CD4-positive, alpha-beta T cell treated with Interleukin-15 for 4 hours (primary cell): ENCODE measurements around the gene CDCP2.

Experiments
- DNase-seq: peaks from one replicate; pipeline ENCODE4 v3.0.0-alpha.2; 2020; ENCODE audit warnings: low spot score

CDCP2 gene

DNA sequence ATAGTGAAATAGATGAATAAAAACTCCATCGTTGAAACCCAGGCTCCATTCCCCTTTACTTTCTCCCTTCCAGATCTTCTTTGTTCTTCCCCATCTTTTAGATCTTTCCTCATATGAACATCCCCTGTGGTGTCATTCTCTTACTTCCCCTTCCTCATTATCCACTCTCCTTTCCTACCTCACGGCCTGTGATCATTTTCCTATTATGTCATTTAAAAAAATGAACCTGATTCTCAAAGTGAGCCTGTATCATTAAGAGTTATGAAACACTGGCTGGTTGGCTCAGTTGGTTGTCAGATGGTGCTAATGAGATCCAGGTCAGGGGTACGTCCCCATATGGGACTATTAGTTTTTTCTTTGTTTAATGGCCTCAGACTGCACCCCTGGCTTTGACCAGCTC is 61.1 kb downstream of the CDCP2 start:
- no peak for DNase-seq

DNA sequence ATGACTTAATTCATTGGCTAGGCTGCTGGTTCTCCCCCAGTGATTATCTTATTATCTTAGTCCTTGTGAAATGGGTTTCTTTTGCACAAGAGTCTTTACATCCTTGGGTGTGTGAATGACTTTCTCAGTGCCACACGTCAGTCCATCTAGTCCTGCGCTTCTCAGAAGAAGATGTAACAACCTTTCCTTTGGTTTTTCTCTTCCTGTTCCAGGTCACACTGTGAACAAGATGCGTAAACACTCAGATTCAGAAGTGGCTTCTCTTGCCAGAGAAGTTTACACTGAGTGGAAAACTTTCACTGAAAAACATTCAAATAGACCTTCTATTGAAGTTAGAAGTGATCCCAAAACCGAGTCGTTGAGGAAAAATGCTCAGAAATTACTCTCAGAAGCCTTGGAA is 64.4 kb downstream of the CDCP2 start:
- no peak for DNase-seq

DNA sequence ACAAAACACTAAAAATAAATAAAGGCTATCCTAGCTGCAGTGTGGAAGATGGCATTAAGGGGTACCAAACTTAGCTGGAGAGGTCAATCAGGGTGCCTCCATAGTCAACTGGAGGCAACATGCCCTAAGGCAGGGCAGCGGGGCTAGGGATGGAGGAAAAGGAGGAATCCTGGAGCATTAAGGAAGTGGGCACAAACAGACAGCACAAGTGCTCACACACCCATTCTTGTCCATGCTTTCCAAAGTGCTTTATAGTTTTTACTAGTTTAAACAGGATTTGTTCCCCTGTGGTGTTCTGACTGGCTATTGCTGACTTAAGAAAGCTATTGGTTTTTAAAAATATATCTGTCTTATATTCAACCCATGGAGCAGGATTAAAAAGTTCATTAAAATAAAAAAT is 66.0 kb downstream of the CDCP2 start:
- DNase-seq: no peak

DNA sequence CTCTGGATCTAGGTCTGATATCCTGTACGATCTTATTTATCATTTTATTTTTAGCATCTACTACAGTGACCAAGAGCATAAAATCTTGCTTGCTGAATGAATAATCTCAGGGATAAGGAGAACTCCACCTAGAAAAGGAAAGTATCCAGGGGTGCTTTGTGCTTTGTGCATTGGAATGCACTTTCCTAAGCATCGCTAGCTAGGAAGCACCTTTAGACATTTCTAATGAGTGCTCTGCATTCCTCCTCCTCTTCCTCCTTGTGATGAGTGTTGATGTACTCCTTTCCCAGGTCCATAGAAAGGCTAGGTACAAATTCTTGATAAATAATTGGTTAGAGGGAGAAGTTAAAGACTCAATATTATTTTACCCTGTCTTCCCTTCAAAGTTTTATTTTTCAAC is 68.0 kb downstream of the CDCP2 start:
- no peak for DNase-seq
